NT2/D1 (cell line): ENCODE data around the gene R3HCC1L.
A peak's percentile ranks its signal among the peaks of the same experiment; 100 is the strongest.
"Not testable (repeated sequence)": the region's sequence is repeated elsewhere in the genome, so short reads cannot be mapped to it uniquely, and the experiment has no call there.

Experiments
- DNase-seq: peaks from one replicate; pipeline ENCODE4 v3.0.0-alpha.2; 2011; ENCODE audit warnings: low read depth, low spot score
- H3K27me3 ChIP-seq: 2 replicates; pipeline ENCODE4 v1.6.0; 2011; ENCODE audit warnings: mild to moderate bottlenecking; ENCODE audit not compliant: insufficient read length, insufficient read depth
- H3K36me3 ChIP-seq: 2 replicates; pipeline ENCODE4 v1.6.1; 2011; ENCODE audit warnings: mild to moderate bottlenecking, low read length, mixed read lengths; ENCODE audit not compliant: insufficient read depth, insufficient read length
- H3K4me1 ChIP-seq: 2 replicates; pipeline ENCODE4 v1.5.1; 2011; ENCODE audit not compliant: insufficient read depth, insufficient read length
- H3K4me3 ChIP-seq: 2 replicates; pipeline ENCODE4 v1.5.1; 2011; ENCODE audit warnings: low read depth; ENCODE audit not compliant: insufficient read length
- H3K9ac ChIP-seq: 2 replicates; pipeline ENCODE4 v1.6.0; 2011; ENCODE audit warnings: low read depth; ENCODE audit not compliant: insufficient read length
- H3K9me3 ChIP-seq: 2 replicates; pipeline ENCODE4 v1.5.1; 2011; ENCODE audit warnings: mild to moderate bottlenecking, low read length; ENCODE audit not compliant: insufficient read depth
- SUZ12 ChIP-seq: IDR thresholded peaks from 2 replicates; pipeline ENCODE4 v1.6.1; 2011; ENCODE audit not compliant: insufficient read length, insufficient read depth; ENCODE audit errors: extremely low read depth
- YY1 ChIP-seq: IDR thresholded peaks from 2 replicates; pipeline ENCODE4 v1.6.1; 2011; ENCODE audit not compliant: insufficient read length, insufficient read depth
- ZNF274 ChIP-seq: IDR thresholded peaks from 2 replicates; pipeline ENCODE4 v1.6.1; 2011; ENCODE audit warnings: mild to moderate bottlenecking, low read depth, low read length

Gene R3HCC1L

DNA sequence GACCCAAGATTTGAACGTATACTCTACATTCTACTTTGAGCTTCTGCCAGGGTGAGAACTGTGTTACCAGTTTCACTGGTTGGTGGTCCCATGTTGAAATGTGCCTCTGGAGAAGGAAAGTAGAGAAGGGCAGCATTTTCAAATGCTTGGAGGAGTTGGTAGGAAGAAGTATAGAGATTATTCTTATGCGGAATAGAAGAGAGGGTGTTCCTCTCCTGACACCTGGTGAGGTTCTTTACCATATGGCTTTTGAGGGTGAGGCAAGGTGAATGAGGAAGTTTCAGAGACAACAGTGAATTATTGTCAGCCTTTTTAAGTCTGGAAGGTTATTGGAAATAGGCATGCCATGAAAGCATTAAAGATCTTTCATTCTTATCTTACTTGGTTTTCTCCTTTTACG is 34.3 kb downstream of the R3HCC1L start:
- no peaks in the 10 kb centered on the region for H3K4me1 ChIP-seq
- TF ChIP-seq ZNF274 (no peak), YY1 (no peak), SUZ12 (no peak)
- H3K36me3 ChIP-seq, result peaks cover 22% of the 10 kb centered on the region
- no peaks in the 10 kb centered on the region for H3K9me3 ChIP-seq
- no peak for DNase-seq
- no peak overlapping the region for H3K9ac ChIP-seq
- no peaks in the 10 kb centered on the region for H3K27me3 ChIP-seq
- no peak overlapping the region for H3K4me3 ChIP-seq

DNA sequence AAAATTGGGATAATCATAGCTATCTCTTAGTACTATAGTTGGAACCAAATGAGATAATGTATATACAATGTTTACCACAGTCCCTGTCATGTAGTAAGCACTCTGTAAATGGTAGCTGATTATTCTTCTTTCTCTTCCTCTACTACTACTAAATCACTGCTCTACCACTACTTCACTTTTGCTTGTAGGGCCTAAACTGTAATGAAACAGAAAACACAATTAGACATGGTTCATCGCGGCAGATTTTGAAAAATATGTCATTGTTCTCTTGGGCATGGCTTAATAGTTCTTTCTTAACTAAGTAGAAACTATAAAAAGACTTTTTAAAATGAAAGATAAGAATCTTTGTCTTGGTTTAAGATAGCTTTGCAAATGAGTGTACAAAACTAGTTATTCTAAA is 34.9 kb downstream of the R3HCC1L start:
- TF ChIP-seq ZNF274 (no peak), SUZ12 (no peak), YY1 (no peak)

GRCh38 chr10:98170249-98171117 is 36.0 kb downstream of the R3HCC1L start:
- no peak overlapping the region for H3K9ac ChIP-seq
- no peaks in the 10 kb centered on the region for H3K9me3 ChIP-seq
- H3K36me3 ChIP-seq, result peaks cover 7% of the 10 kb centered on the region
- peak; percentile 46 for DNase-seq
- no peaks in the 10 kb centered on the region for H3K4me1 ChIP-seq
- no peak overlapping the region for H3K4me3 ChIP-seq
- H3K27me3 ChIP-seq, result no peaks in the 10 kb centered on the region
- TF ChIP-seq SUZ12, result no peak
- no peak for TF ChIP-seq ZNF274
- no peak for TF ChIP-seq YY1

More for the DNA sequence above, 34.9 kb downstream of the R3HCC1L start:
- Histone ChIP-seq H3K4me1 (no peaks in the 10 kb centered on the region), H3K36me3 (peaks cover 16% of the 10 kb centered on the region), H3K9ac (no peak overlapping the region), H3K4me3 (no peak overlapping the region), H3K9me3 (no peaks in the 10 kb centered on the region), H3K27me3 (no peaks in the 10 kb centered on the region)
- no peak for DNase-seq

DNA sequence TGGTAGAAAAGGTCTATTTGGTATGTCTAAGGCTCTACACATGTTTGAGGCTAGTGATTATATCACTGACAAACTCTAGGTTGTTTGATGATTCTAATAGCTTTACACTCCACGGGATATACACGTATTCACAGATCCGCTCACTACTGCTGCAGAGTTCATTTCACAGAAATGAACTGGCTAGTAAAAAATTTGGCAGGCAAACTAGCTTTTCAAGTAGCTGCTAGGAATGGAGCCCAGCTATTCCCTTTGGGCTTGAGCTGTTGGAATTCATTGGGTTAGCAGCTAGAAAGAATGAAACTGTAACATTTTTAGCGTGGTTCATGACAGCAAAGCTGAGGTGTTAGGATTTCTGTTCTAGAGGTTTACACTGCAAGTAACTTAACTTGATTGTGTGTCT is 37.6 kb downstream of the R3HCC1L start:
- DNase-seq, result no peak
- H3K36me3 ChIP-seq, result no peaks in the 10 kb centered on the region
- H3K4me1 ChIP-seq, result no peaks in the 10 kb centered on the region
- H3K4me3 ChIP-seq, result no peak overlapping the region
- no peaks in the 10 kb centered on the region for H3K27me3 ChIP-seq
- H3K9me3 ChIP-seq, result no peaks in the 10 kb centered on the region
- TF ChIP-seq YY1, result no peak
- no peak for TF ChIP-seq SUZ12
- no peak for TF ChIP-seq ZNF274
- H3K9ac ChIP-seq, result no peak overlapping the region

DNA sequence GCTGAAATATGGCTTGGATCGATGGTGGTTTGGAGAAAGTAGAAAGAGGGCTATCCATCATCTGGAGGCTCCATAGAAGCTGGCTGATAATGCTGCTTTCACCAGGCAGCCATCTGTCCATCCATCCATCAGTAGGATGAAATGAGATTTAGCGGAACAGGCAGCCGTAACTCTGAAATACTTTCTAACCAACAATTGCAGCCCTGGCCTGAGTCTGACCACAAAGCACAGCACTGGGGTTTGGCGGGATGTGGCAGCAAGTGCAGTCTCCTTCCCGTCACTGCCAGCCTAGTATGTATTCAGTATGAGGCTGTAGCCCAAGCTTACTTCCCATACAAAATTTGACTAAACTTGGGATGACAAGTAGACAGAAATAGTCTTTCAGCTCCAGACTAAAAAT is 38.0 kb downstream of the R3HCC1L start:
- Histone ChIP-seq H3K9me3 (no peaks in the 10 kb centered on the region), H3K4me1 (no peaks in the 10 kb centered on the region), H3K9ac (no peak overlapping the region), H3K36me3 (no peaks in the 10 kb centered on the region), H3K27me3 (no peaks in the 10 kb centered on the region), H3K4me3 (no peak overlapping the region)
- TF ChIP-seq ZNF274 (no peak), YY1 (no peak), SUZ12 (no peak)
- no peak for DNase-seq

- Histone ChIP-seq H3K9ac (no peak overlapping the region), H3K9me3 (no peaks in the 10 kb centered on the region), H3K27me3 (no peaks in the 10 kb centered on the region), H3K36me3 (no peaks in the 10 kb centered on the region), H3K4me1 (no peaks in the 10 kb centered on the region), H3K4me3 (no peak overlapping the region)
- TF ChIP-seq YY1 (no peak), ZNF274 (no peak), SUZ12 (no peak)
- peak; percentile 11 for DNase-seq
Measured at GRCh38 chr10:98173260-98173659, 38.8 kb downstream of the R3HCC1L start.

DNA sequence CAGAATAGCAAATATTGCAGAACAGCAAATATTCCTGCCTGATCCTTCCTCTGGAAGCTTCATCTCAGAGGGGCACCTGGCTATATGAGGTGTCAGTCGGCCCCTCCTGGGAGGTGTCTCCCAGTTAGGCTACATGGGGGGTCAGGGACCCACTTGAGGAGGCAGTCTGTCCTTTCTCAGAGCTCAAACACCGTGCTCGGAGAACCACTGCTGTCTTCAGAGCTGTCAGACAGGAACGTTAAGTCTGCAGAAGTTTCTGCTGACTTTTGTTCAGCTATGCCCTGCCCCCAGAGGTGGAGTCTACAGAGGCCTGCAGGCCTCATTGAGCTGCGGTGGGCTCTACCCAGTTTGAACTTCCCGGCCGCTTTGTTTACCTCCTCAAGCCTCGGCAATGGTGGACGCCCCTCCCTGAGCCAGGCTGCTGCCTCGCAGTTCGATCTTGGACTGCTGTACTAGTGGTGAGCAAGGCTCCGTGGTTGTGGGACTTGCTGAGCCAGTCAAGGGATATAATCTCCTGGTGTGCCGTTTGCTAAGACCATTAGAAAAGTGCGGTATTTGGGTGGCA is 48.0 kb downstream of the R3HCC1L start:
- not testable (repeated sequence) for DNase-seq, H3K9me3 ChIP-seq, H3K9ac ChIP-seq, H3K4me3 ChIP-seq, H3K4me1 ChIP-seq, H3K27me3 ChIP-seq
- peaks cover 11% of the 10 kb centered on the region for H3K36me3 ChIP-seq
